ENCODE data around the gene CMPK2.

- no peak for TF ChIP-seq CTCF (conservative IDR thresholded peaks at IDR 0.05; ENCODE audit: low read depth, low read length)
- TF ChIP-seq EZH2 (IDR thresholded peaks at IDR 0.05; ENCODE audit: low read length, unreplicated experiment), result no peak
- TF ChIP-seq EZH2phosphoT487 (IDR thresholded peaks at IDR 0.05; ENCODE audit: borderline replicate concordance, low read length), result no peak
These were observed 773 bp downstream of the CMPK2 start for GRCh38 chr2:6864923-6865345.
